IPS-20b (cell line): ENCODE data around the gene TF.

ENCODE experiments used
- H3K27ac ChIP-seq: one replicate; pipeline ENCODE4 v1.5.1; 2013; ENCODE audit warnings: low read length
- H3K27me3 ChIP-seq: 2 replicates; pipeline ENCODE4 v1.6.1; 2013; ENCODE audit warnings: mild to moderate bottlenecking, low read length, inconsistent platforms; ENCODE audit not compliant: insufficient read depth
- H3K36me3 ChIP-seq: 2 replicates; pipeline ENCODE4 v1.6.1; 2013; ENCODE audit warnings: low read depth, mild to moderate bottlenecking, inconsistent platforms, low read length, moderate library complexity; ENCODE audit not compliant: insufficient read depth
- H3K4me1 ChIP-seq: 2 replicates; pipeline ENCODE4 v1.6.1; 2013; ENCODE audit warnings: mild to moderate bottlenecking, control low read depth, inconsistent platforms, low read length, moderate library complexity; ENCODE audit not compliant: insufficient read depth
- H3K4me3 ChIP-seq: 2 replicates; pipeline ENCODE4 v1.5.1; 2013; ENCODE audit warnings: mild to moderate bottlenecking, low read length, inconsistent platforms
- H3K9ac ChIP-seq: 2 replicates; pipeline ENCODE4 v1.6.1; 2013; ENCODE audit warnings: low read depth, mild to moderate bottlenecking, inconsistent platforms, low read length, moderate library complexity
- H3K9me3 ChIP-seq: 2 replicates; pipeline ENCODE4 v1.6.1; 2013; ENCODE audit warnings: mild to moderate bottlenecking, low read depth, low read length, inconsistent platforms; ENCODE audit not compliant: insufficient read depth

TF gene

GRCh38 chr3:133758964-133759739, 13.0 kb downstream of the TF start:
- no peak overlapping the region for H3K27ac ChIP-seq
- no peaks in the 10 kb centered on the region for H3K9me3 ChIP-seq
- H3K4me3 ChIP-seq = no peak overlapping the region
- H3K4me1 ChIP-seq = peaks cover 5% of the 10 kb centered on the region; the same call in 1 of the 2 replicates
- no peaks in the 10 kb centered on the region for H3K27me3 ChIP-seq
- H3K36me3 ChIP-seq = no peaks in the 10 kb centered on the region
- H3K9ac ChIP-seq = no peak overlapping the region

- Histone ChIP-seq H3K9ac (no peak overlapping the region), H3K4me1 (peaks cover 5% of the 10 kb centered on the region; the same call in 1 of the 2 replicates), H3K9me3 (no peaks in the 10 kb centered on the region), H3K36me3 (no peaks in the 10 kb centered on the region), H3K27me3 (no peaks in the 10 kb centered on the region), H3K4me3 (no peak overlapping the region), H3K27ac (no peak overlapping the region)
These were observed 13.6 kb downstream of the TF start for GRCh38 chr3:133759740-133760305.

- Histone ChIP-seq H3K4me1 (peaks cover 5% of the 10 kb centered on the region; the same call in 1 of the 2 replicates), H3K27me3 (no peaks in the 10 kb centered on the region), H3K36me3 (no peaks in the 10 kb centered on the region), H3K4me3 (no peak overlapping the region), H3K9ac (no peak overlapping the region), H3K9me3 (no peaks in the 10 kb centered on the region), H3K27ac (no peak overlapping the region)
These were observed 14.7 kb downstream of the TF start for GRCh38 chr3:133760916-133761315.

- Histone ChIP-seq H3K27me3 (no peaks in the 10 kb centered on the region), H3K9me3 (no peaks in the 10 kb centered on the region), H3K4me1 (peaks cover 5% of the 10 kb centered on the region; the same call in 1 of the 2 replicates), H3K4me3 (no peak overlapping the region), H3K9ac (no peak overlapping the region), H3K27ac (no peak overlapping the region), H3K36me3 (no peaks in the 10 kb centered on the region)
These were observed 15.7 kb downstream of the TF start for GRCh38 chr3:133761605-133762484.

- no peaks in the 10 kb centered on the region for H3K36me3 ChIP-seq
- no peaks in the 10 kb centered on the region for H3K27me3 ChIP-seq
- peaks cover 5% of the 10 kb centered on the region; the same call in 1 of the 2 replicates for H3K4me1 ChIP-seq
These were observed 16.3 kb downstream of the TF start for GRCh38 chr3:133762539-133762938.

GRCh38 chr3:133763797-133764683, 17.8 kb downstream of the TF start:
- Histone ChIP-seq H3K4me3 (no peak overlapping the region), H3K9me3 (no peaks in the 10 kb centered on the region), H3K27ac (no peak overlapping the region), H3K27me3 (no peaks in the 10 kb centered on the region), H3K36me3 (no peaks in the 10 kb centered on the region), H3K9ac (no peak overlapping the region), H3K4me1 (no peaks in the 10 kb centered on the region)

More at GRCh38 chr3:133762539-133762938, 16.3 kb downstream of the TF start:
- no peak overlapping the region for H3K9ac ChIP-seq
- H3K4me3 ChIP-seq = no peak overlapping the region
- no peaks in the 10 kb centered on the region for H3K9me3 ChIP-seq
- no peak overlapping the region for H3K27ac ChIP-seq

- H3K4me1 ChIP-seq = no peaks in the 10 kb centered on the region
- no peaks in the 10 kb centered on the region for H3K9me3 ChIP-seq
- H3K27me3 ChIP-seq = no peaks in the 10 kb centered on the region
- H3K4me3 ChIP-seq = no peak overlapping the region
- H3K36me3 ChIP-seq = no peaks in the 10 kb centered on the region
- H3K27ac ChIP-seq = no peak overlapping the region
- H3K9ac ChIP-seq = no peak overlapping the region
These were observed 19.1 kb downstream of the TF start for GRCh38 chr3:133765256-133765655.

- Histone ChIP-seq H3K4me3 (no peak overlapping the region), H3K36me3 (no peaks in the 10 kb centered on the region), H3K4me1 (no peaks in the 10 kb centered on the region), H3K27ac (no peak overlapping the region), H3K9ac (no peak overlapping the region), H3K9me3 (no peaks in the 10 kb centered on the region), H3K27me3 (no peaks in the 10 kb centered on the region)
These were observed 21.4 kb downstream of the TF start for GRCh38 chr3:133767607-133768006.

- Histone ChIP-seq H3K36me3 (no peaks in the 10 kb centered on the region), H3K27me3 (no peaks in the 10 kb centered on the region), H3K27ac (no peak overlapping the region), H3K9ac (no peak overlapping the region), H3K4me3 (no peak overlapping the region), H3K9me3 (no peaks in the 10 kb centered on the region), H3K4me1 (no peaks in the 10 kb centered on the region)
These were observed 23.3 kb downstream of the TF start for GRCh38 chr3:133769536-133769935.

- H3K9me3 ChIP-seq = no peaks in the 10 kb centered on the region
- no peak overlapping the region for H3K4me3 ChIP-seq
- no peaks in the 10 kb centered on the region for H3K27me3 ChIP-seq
- no peaks in the 10 kb centered on the region for H3K36me3 ChIP-seq
- H3K9ac ChIP-seq = no peak overlapping the region
- H3K4me1 ChIP-seq = peaks cover 6% of the 10 kb centered on the region; the same call in 1 of the 2 replicates
- no peak overlapping the region for H3K27ac ChIP-seq
These were observed 27.5 kb downstream of the TF start for GRCh38 chr3:133773732-133774131.

- no peak overlapping the region for H3K4me3 ChIP-seq
These were observed 29.1 kb downstream of the TF start for GRCh38 chr3:133775309-133775708.

More at GRCh38 chr3:133775309-133775708, 29.1 kb downstream of the TF start:
- H3K9me3 ChIP-seq = no peaks in the 10 kb centered on the region
- no peak overlapping the region for H3K27ac ChIP-seq
- peaks cover 6% of the 10 kb centered on the region; the same call in 1 of the 2 replicates for H3K4me1 ChIP-seq
- no peak overlapping the region for H3K9ac ChIP-seq
- H3K27me3 ChIP-seq = no peaks in the 10 kb centered on the region
- H3K36me3 ChIP-seq = no peaks in the 10 kb centered on the region
